T-helper 1 cell treated with Interleukin-12 subunit alpha and Interleukin-12 subunit beta and Interleukin-4 antibody, amounts not matched to agents 30 ng/mL and 1 ng/mL, for 36 hours (primary cell): ENCODE data around the gene ENO2. TPM values are rescaled to one million over a fixed set of nuclear protein-coding genes. Genes with fewer than 3 reads are reported as not detected.

Experiments
- intact Hi-C: fragments of 100-400 bp; cut with micrococcal nuclease; formaldehyde crosslinking; loops from one replicate; pipeline ENCODE4 v1.15.1; 2024
- total RNA-seq: library from RNA; stranded (reverse); gene quantifications from 2 replicates; pipeline ENCODE4 v1.2.3, GENCODE V29; 2022

ENO2 gene
- total RNA-seq, 1 donor from 2014 or later, result 128 TPM

GRCh38 chr12:6958609-6959057 is 44.3 kb downstream of the ENO2 start:
- intact Hi-C loops, result no loop called here

DNA sequence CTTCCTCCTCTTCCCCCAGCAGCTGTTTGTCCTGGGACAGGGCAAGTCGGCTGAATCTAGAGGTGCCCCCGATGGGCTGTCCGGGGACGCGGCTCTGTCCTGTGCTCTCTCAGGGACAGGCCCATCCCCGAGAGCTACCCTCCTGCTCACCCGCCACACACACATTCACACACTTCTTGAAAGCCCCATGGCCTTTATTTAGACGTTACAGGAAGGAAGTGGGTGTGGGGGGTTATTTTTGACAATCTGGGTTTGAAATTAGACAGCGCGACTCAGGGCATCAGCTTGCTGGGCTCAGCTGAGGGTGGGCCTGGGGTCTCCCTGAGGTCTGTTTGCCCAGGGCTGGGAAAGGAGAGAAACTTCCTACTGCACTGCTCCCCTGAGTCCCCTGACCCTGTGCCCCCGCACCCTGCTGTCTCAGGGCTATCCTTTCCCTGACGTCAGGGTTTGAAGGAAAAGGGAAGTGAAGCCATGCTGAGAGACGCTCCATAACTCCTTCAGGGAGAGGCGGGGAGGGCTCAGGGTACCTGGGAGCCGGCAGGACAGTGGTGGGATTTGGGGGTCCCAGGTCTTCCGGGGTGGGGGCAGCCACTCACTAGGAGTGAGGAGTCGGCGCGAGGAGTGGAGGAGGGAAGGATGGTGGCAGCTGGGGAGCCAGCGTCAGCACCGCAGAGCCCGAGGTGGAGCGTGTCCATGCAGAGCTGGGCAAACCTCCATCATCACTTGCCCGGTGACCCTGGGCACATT is 44.9 kb downstream of the ENO2 start:
- intact Hi-C loops, result no loop called here

DNA sequence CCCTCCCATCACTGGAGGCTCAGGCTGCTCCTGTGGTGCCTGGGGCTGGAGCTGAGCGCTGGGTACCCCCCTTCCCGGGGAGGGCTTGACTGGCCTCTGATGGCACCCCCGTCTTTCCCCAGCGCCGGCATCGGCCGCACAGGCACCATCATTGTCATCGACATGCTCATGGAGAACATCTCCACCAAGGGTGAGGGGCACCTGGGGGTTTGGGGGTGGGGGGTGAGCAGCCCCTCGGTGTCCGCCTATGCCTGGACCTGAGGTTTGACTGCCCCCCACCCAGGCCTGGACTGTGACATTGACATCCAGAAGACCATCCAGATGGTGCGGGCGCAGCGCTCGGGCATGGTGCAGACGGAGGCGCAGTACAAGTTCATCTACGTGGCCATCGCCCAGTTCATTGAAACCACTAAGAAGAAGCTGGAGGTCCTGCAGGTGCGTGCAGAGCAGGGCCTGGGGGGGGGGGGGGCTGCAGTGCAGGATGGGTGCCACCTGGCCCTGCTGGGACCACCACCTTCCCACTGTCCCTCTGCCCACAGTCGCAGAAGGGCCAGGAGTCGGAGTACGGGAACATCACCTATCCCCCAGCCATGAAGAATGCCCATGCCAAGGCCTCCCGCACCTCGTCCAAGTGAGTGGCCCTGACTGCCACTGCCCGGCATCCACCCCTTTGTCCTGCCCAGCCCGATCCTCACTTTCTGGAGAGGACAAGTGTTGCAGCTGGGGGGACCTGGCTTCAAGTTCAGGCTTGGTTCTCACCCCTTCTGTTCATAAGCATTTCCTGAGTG is 45.6 kb downstream of the ENO2 start:
- intact Hi-C loops, result no loop called here

- intact Hi-C loops, result loop anchor here (1.0 kb wide), 4 partner anchors 8 to 36 kb away; partner anchors contain the start of genes C12orf57, EMG1 and PHB2
These were observed 46.4 kb downstream of the ENO2 start for GRCh38 chr12:6960593-6961277.

DNA sequence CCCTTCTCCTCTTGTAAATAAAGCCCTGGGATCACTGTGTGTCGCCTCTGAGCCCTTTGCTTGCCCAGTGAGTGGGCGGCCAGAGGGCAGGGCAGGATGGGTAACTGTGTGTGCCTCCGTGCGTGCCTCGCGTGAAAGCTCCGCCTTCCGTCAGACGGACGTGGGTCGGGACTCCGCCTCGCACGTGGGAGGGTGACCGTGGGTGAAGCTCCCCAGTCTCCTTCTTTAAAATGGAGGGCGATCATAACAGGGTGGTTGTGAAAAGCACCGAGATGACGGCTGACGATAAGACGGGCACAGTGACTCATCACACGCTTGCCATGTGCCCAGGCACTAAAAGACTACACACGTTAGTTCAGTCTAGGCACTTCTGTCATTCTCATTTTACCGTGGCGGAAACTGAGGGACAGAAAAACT is 46.9 kb downstream of the ENO2 start:
- intact Hi-C loops, result loop anchor here (1.0 kb wide), 4 partner anchors 9 to 37 kb away; partner anchors contain the start of genes C12orf57, EMG1 and PHB2

GRCh38 chr12:6961695-6962284 is 47.4 kb downstream of the ENO2 start:
- intact Hi-C loops, result loop anchor here (1.0 kb wide), 4 partner anchors 9 to 37 kb away; partner anchors contain the start of genes C12orf57, EMG1 and PHB2

DNA sequence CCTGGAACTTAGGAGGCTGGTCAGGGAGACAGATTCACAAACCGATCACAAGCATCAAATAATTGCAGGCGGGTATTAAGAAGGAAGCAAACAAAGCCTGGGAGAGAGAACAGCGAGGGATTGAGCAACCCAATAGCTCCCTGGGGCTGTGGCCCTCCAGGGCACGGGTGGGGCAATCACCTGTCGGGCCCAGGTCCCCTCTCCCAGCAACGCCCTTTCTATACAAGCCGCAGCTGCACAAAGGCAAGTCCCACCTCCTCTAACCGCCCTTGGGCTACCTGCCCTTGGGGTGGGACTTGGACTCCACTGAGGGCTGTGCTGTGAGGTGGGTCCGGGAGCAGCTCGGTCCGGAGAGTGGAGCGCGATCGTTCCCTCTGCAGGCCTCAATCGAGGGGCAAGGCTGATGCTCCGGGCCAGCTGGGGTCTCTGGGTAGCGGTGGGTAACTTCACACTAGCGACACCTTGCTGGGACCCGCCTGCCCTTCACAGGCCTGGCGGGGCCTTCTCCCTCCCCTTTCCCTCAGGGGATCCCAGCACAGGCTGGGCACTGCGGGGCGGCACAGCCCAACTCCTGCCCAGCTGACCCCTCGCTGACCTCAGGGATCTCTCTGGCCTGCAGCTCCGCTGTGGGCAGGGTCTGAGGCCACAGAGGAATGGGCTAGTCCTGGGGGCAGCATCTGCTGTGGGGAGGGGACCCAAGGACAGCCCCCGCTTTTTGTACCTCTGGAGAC is 48.1 kb downstream of the ENO2 start:
- intact Hi-C loops, result no loop called here

- intact Hi-C loops, result no loop called here
These were observed 48.8 kb downstream of the ENO2 start for GRCh38 chr12:6963016-6963731.

DNA sequence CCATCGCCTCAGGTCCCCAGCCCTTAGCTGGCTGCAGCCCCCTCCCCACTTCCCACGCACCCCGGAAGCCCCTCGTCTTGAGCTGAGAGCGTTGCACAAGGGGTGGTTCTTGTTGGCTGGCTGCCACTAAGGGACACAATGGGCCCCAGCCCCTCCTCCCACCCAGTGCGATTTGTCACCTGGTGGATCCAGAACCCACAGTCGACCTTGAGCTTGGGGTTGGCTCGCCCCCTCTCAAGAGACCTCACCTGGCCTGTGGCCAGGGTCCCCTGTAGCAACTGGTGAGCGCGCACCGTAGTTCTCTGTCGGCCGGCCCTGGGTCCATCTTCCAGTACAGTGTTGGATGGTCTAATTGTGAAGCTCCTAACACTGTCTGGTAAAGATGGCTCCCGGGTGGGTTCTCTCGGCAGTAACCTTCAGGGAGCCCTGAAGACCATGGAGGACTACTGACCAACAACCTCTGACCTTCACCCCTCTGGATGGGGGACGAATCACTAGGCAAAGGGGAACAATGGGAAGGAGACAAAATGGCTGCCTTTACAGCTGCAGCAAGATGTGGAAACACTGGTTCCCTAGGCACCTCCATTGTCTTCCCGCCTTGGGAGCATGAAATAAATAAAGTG is 49.5 kb downstream of the ENO2 start:
- intact Hi-C loops, result no loop called here

- intact Hi-C loops, result loop anchor here (1.0 kb wide), 4 partner anchors 14 to 95 kb away; partner anchors contain the start of gene C12orf57
These were observed 50.2 kb downstream of the ENO2 start for GRCh38 chr12:6964605-6965025.

GRCh38 chr12:6965026-6965661 is 50.8 kb downstream of the ENO2 start:
- intact Hi-C loops, result loop anchor here (1.0 kb wide), 4 partner anchors 15 to 96 kb away; partner anchors contain the start of gene C12orf57

DNA sequence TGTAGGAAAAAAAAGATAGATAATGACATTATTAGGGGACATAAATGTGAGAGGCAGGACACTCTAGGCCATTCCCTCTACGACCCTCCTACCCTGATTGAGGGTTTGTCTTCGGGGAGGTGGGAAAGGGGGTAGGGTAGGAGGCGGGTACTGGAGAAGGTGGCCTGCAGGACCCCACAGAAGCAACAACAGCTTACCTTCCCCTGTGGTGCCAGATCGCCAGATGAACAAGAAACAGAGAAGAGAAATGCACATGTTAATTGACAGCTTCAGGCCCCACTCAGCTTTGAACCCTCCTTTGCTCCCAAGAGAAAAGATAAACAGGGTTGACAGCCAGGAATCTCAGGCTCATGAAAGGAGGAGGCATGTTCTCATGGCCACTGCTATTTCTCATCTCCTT is 51.3 kb downstream of the ENO2 start:
- intact Hi-C loops, result loop anchor here (1.0 kb wide), 4 partner anchors 15 to 96 kb away; partner anchors contain the start of gene C12orf57

- intact Hi-C loops, result no loop called here
These were observed 52.0 kb downstream of the ENO2 start for GRCh38 chr12:6966351-6966750.

- intact Hi-C loops, result no loop called here
These were observed 53.3 kb downstream of the ENO2 start for GRCh38 chr12:6967651-6968100.

GRCh38 chr12:6968426-6968825 is 54.0 kb downstream of the ENO2 start:
- intact Hi-C loops, result no loop called here

GRCh38 chr12:6970096-6970527 is 55.7 kb downstream of the ENO2 start:
- intact Hi-C loops, result loop anchor here (1.0 to 2.0 kb wide), 16 partner anchors 9 to 1113 kb away; partner anchors contain the start of genes C12orf57, C1R, ING4 and LPCAT3
